Endothelial cell (in vitro differentiated cells): ENCODE results near the gene TMC3. TPM values are rescaled to one million over a fixed set of nuclear protein-coding genes. Genes with fewer than 3 reads are reported as not detected.

Experiments used
- DNase-seq: peaks from one replicate; pipeline ENCODE4 v3.0.0; 2021; ENCODE audit warnings: low spot score
- H3K27ac Mint-ChIP-seq: one replicate; pipeline ENCODE4 v1.8.0; 2021; ENCODE audit warnings: mixed read lengths, inconsistent platforms; ENCODE audit not compliant: unreplicated experiment
- H3K27me3 Mint-ChIP-seq: one replicate; pipeline ENCODE4 v1.8.0; 2021; ENCODE audit warnings: mild to moderate bottlenecking, moderate library complexity, mixed read lengths, inconsistent platforms; ENCODE audit not compliant: unreplicated experiment
- H3K36me3 Mint-ChIP-seq: one replicate; pipeline ENCODE4 v1.8.0; 2021; ENCODE audit warnings: mild to moderate bottlenecking, low read depth, mixed read lengths, inconsistent platforms; ENCODE audit not compliant: unreplicated experiment
- H3K4me1 Mint-ChIP-seq: one replicate; pipeline ENCODE4 v1.8.0; 2021; ENCODE audit warnings: mild to moderate bottlenecking, mixed read lengths, inconsistent platforms; ENCODE audit not compliant: unreplicated experiment
- H3K4me3 Mint-ChIP-seq: one replicate; pipeline ENCODE4 v1.8.0; 2021; ENCODE audit warnings: mild to moderate bottlenecking, mixed read lengths, inconsistent platforms; ENCODE audit not compliant: unreplicated experiment
- H3K9me3 Mint-ChIP-seq: one replicate; pipeline ENCODE4 v1.8.0; 2021; ENCODE audit warnings: mixed read lengths, inconsistent platforms; ENCODE audit not compliant: unreplicated experiment
- total RNA-seq: library from RNA; stranded (reverse); fragmentation: NEBNext Ultra II Directional; extraction: Animal tissue kit (Norgen Biotek cat#: 25700); gene quantifications from one replicate; pipeline ENCODE4 v1.2.1, GENCODE V29; 2021; ENCODE audit not compliant: unreplicated experiment
- TF ChIP-seq, protein P1 (sequence below): fragments of 200-600 bp; sonication (generic); IDR thresholded peaks from one replicate; pipeline ENCODE4 v1.5.0; 2021; ENCODE audit warnings: antibody characterized with exemption; ENCODE audit not compliant: unreplicated experiment

Gene TMC3
- total RNA-seq, 1 donor from 2014 or later: not detected

- Mint-ChIP-seq H3K4me3 (no peak overlapping the region), H3K36me3 (no peaks in the 10 kb centered on the region), H3K4me1 (no peaks in the 10 kb centered on the region), H3K27ac (no peak overlapping the region), H3K27me3 (peaks cover 2% of the 10 kb centered on the region), H3K9me3 (no peaks in the 10 kb centered on the region)
- TF ChIP-seq, protein P1, sequence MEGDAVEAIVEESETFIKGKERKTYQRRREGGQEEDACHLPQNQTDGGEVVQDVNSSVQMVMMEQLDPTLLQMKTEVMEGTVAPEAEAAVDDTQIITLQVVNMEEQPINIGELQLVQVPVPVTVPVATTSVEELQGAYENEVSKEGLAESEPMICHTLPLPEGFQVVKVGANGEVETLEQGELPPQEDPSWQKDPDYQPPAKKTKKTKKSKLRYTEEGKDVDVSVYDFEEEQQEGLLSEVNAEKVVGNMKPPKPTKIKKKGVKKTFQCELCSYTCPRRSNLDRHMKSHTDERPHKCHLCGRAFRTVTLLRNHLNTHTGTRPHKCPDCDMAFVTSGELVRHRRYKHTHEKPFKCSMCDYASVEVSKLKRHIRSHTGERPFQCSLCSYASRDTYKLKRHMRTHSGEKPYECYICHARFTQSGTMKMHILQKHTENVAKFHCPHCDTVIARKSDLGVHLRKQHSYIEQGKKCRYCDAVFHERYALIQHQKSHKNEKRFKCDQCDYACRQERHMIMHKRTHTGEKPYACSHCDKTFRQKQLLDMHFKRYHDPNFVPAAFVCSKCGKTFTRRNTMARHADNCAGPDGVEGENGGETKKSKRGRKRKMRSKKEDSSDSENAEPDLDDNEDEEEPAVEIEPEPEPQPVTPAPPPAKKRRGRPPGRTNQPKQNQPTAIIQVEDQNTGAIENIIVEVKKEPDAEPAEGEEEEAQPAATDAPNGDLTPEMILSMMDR: no peak
- no peak for DNase-seq
These were observed 1.4 kb downstream of the TMC3 start for GRCh38 chr15:81372575-81372974.

- no peaks in the 10 kb centered on the region for H3K36me3 Mint-ChIP-seq
- TF ChIP-seq, protein P1: no peak
- H3K27ac Mint-ChIP-seq: no peak overlapping the region
These were observed 10.1 kb downstream of the TMC3 start for GRCh38 chr15:81363718-81364500.

GRCh38 chr15:81363276-81363675 lies 10.7 kb downstream of the TMC3 start:
- H3K4me1 Mint-ChIP-seq: no peaks in the 10 kb centered on the region
- TF ChIP-seq, protein P1: no peak
- no peak overlapping the region for H3K27ac Mint-ChIP-seq
- H3K27me3 Mint-ChIP-seq: peaks cover 5% of the 10 kb centered on the region
- no peaks in the 10 kb centered on the region for H3K9me3 Mint-ChIP-seq
- no peak overlapping the region for H3K4me3 Mint-ChIP-seq
- DNase-seq: no peak
- no peaks in the 10 kb centered on the region for H3K36me3 Mint-ChIP-seq

More at GRCh38 chr15:81363718-81364500, 10.1 kb downstream of the TMC3 start:
- Mint-ChIP-seq H3K4me1 (no peaks in the 10 kb centered on the region), H3K27me3 (peaks cover 5% of the 10 kb centered on the region), H3K9me3 (no peaks in the 10 kb centered on the region), H3K4me3 (no peak overlapping the region)
- no peak for DNase-seq

GRCh38 chr15:81362790-81363189 lies 11.2 kb downstream of the TMC3 start:
- no peak for DNase-seq
- Mint-ChIP-seq H3K36me3 (no peaks in the 10 kb centered on the region), H3K4me1 (no peaks in the 10 kb centered on the region), H3K27ac (no peak overlapping the region), H3K9me3 (no peaks in the 10 kb centered on the region), H3K27me3 (peaks cover 3% of the 10 kb centered on the region), H3K4me3 (no peak overlapping the region)
- TF ChIP-seq, protein P1: no peak

DNA sequence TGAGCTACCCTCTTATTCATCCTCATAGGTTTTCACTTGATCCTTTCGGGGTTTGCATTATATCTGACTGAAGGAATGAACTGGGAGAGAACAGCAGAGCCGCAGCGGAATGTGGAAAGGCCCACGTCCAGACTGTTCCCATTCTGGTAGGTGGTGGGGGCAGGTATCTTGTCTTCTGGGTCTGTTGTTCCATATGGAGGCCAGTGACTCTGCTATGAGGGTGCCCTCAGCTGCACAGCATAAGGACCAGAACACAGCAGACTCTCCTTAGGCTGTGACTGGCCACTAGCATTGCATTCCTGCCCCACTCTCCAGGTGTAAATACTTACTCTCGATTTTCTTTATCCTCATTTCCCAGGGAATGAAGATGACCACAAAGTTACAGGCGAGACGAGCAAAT lies 12.1 kb downstream of the TMC3 start:
- H3K27ac Mint-ChIP-seq: no peak overlapping the region
- no peaks in the 10 kb centered on the region for H3K36me3 Mint-ChIP-seq
- no peaks in the 10 kb centered on the region for H3K4me1 Mint-ChIP-seq
- H3K27me3 Mint-ChIP-seq: peaks cover 5% of the 10 kb centered on the region
- no peaks in the 10 kb centered on the region for H3K9me3 Mint-ChIP-seq
- no peak overlapping the region for H3K4me3 Mint-ChIP-seq
- DNase-seq: no peak
- TF ChIP-seq, protein P1: no peak
